Left renal cortex interstitium (tissue), 4 donors: ENCODE results near the gene POTEH. TPM values are rescaled to one million over a fixed set of nuclear protein-coding genes. Genes with fewer than 3 reads are reported as not detected.
"Not testable (repeated sequence)": the region's sequence is repeated elsewhere in the genome, so short reads cannot be mapped to it uniquely, and the experiment has no call there.

Experiments
- DNase-seq, 4 donors: peaks; one replicate each; pipeline ENCODE4 v3.0.0-alpha.2; 2013; ENCODE audit warnings: low read depth in 4 of 4, low spot score in 2 of 4, missing footprints in 1 of 4
- polyA plus RNA-seq, 4 donors: library from polyadenylated mRNA; unstranded; fragments of 120-200 nt; gene quantifications; one replicate each; pipeline ENCODE4 v1.2.1, GENCODE V29; 2013; ENCODE audit not compliant: insufficient read length in 4 of 4

The POTEH gene
- under 1 TPM in 1 of 4 donors, not detected in 3; 0.05 TPM for polyA plus RNA-seq

GRCh38 chr22:15689749-15690125 is at the start of gene POTEH:
TSS of gene POTEH (plus strand) at chr22:15690026. CDS start at chr22:15690078, 52 bp downstream.
- not testable (repeated sequence) for DNase-seq

GRCh38 chr22:15642288-15642861 is 47.5 kb upstream of the POTEH start:
- not testable (repeated sequence) for DNase-seq

- DNase-seq: not testable (repeated sequence)
Measured at GRCh38 chr22:15651954-15652353, 37.9 kb upstream of the POTEH start.

GRCh38 chr22:15652738-15653137 is 37.1 kb upstream of the POTEH start:
- not testable (repeated sequence) for DNase-seq

- DNase-seq: not testable (repeated sequence)
Measured at GRCh38 chr22:15653241-15653640, 36.6 kb upstream of the POTEH start.

GRCh38 chr22:15661102-15661501 is 28.7 kb upstream of the POTEH start:
- not testable (repeated sequence) for DNase-seq

GRCh38 chr22:15664682-15665081 is 25.1 kb upstream of the POTEH start:
- not testable (repeated sequence) for DNase-seq

- not testable (repeated sequence) for DNase-seq
Measured at GRCh38 chr22:15665478-15665877, 24.3 kb upstream of the POTEH start.

- DNase-seq: not testable (repeated sequence)
Measured at GRCh38 chr22:15669430-15669829, 20.4 kb upstream of the POTEH start.

GRCh38 chr22:15679702-15680101 is 10.1 kb upstream of the POTEH start:
- not testable (repeated sequence) for DNase-seq

GRCh38 chr22:15684115-15684514 is 5.7 kb upstream of the POTEH start:
- not testable (repeated sequence) for DNase-seq

- not testable (repeated sequence) for DNase-seq
Measured at GRCh38 chr22:15684695-15685094, 5.1 kb upstream of the POTEH start.

GRCh38 chr22:15685641-15686040 is 4.2 kb upstream of the POTEH start:
- DNase-seq: not testable (repeated sequence)

- not testable (repeated sequence) for DNase-seq
Measured at GRCh38 chr22:15687086-15687485, 2.7 kb upstream of the POTEH start.

GRCh38 chr22:15687676-15688075 is 2.1 kb upstream of the POTEH start:
- DNase-seq: not testable (repeated sequence)

- DNase-seq: not testable (repeated sequence)
Measured at GRCh38 chr22:15688090-15688489, 1.7 kb upstream of the POTEH start.

GRCh38 chr22:15689012-15689748 is 646 bp upstream of the POTEH start:
- DNase-seq: not testable (repeated sequence)

- not testable (repeated sequence) for DNase-seq
Measured at GRCh38 chr22:15713600-15713999, 23.8 kb downstream of the POTEH start.

GRCh38 chr22:15714125-15714524 is 24.3 kb downstream of the POTEH start:
- DNase-seq: not testable (repeated sequence)

GRCh38 chr22:15721884-15722283 is 32.1 kb downstream of the POTEH start:
- DNase-seq: not testable (repeated sequence)

GRCh38 chr22:15729209-15729917 is 39.5 kb downstream of the POTEH start:
- not testable (repeated sequence) for DNase-seq
